Stimulated activated CD4-positive, alpha-beta T cell treated with anti-CD3 and anti-CD28 coated beads, Interleukin-15, amount 100 ng/mL, for 1 hour (primary cell): ENCODE data around the gene RPS15A.
"Not testable (repeated sequence)": the region's sequence is repeated elsewhere in the genome, so short reads cannot be mapped to it uniquely, and the experiment has no call there.

Experiments used
- DNase-seq, 2 donors: peaks; one replicate each; pipeline ENCODE4 v3.0.0-alpha.2; 2020; ENCODE audit warnings: low read depth in 1 of 2, low spot score in 1 of 2

RPS15A gene

DNA sequence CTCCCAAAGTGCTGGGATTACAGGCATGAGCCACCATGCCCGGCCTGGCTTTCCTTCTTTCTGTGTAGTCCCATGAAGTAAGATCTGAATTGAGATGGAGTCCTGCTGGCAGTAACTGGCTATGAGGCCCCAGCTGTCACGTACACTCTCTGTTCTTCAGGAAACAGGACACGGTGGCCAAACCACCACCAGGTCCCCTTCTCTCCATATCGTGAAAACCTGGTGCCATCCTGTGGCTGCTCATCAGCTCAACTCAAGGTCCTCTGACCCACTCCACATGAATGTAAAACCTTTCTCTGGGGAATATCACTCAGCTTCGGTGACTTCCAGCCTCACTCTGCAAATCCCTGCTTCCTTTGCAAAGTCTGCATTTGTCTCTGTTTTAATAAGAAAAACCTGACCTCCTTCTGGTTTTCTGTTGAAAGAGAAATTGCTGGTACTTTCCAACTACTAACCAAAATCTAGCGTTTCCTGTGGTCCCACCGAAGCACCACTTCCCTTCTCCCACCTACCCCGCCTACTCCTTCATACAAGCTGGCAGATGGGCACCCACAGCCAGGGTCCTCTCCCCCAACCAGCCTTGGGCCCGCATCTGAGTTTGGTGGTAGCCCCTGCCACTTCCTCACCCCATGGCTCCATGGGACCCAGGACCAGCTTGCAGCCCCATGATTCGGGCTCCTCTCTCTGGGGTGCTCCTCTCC, 32.0 kb downstream of the RPS15A start:
- DNase-seq = not testable (repeated sequence)

DNA sequence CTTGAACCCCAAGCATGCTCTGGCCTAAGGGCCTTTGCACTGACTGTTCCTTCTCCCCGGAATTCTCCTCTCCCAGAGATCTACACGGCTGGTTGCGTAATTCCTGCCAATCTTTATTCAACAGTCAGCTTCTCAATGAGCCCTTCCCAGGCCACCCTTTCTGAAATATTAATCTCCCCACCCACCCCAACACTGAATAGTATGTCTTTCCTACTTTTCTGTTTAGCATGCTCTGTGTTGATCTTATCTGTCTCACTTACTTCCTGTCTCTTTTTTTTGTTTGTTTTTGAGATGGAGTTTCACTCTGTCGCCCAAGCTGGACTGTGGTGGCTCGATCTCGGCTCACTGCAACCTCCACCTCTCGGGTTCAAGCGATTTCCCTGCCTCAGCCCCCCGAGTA, 33.5 kb downstream of the RPS15A start:
- not testable (repeated sequence) for DNase-seq

DNA sequence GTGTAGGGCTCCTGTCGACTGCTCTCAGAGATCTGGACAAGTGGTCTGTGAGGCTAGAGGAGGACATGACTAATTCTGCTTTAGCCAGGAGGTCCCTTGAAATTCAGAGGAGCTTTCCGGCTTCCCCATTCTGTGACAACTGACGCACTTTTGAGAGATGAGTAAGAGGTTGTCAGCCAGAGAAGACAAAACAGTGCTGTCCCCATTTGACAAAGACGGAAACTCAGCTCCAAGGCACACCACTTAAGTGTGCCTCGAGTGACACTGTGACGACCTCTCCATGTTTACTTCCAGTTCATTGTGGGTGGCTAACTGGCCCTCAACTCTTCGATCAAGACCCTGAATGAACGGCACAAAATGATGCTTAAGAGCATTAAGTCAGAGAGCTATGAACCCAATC, 47.3 kb downstream of the RPS15A start:
- DNase-seq = not testable (repeated sequence)

DNA sequence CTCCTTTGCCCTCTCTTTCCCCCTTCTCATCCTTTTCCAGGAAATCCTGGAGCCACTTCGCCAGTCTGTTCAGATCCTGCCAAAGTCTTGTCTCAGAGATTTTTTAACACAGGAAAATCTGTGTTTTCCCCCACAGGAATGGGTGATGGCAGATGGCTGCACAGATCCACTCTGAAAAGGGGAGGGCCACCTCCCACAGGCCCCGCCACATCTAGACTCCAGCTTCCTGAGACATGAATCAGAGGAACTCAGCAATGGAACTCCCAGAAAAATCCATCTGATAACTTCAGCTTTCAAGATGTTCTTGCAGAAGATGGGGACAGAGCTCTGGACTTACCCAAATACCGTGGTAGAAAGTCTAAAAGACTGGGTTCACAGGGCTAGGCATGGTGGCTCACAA, 50.1 kb downstream of the RPS15A start:
- not testable (repeated sequence) for DNase-seq

DNA sequence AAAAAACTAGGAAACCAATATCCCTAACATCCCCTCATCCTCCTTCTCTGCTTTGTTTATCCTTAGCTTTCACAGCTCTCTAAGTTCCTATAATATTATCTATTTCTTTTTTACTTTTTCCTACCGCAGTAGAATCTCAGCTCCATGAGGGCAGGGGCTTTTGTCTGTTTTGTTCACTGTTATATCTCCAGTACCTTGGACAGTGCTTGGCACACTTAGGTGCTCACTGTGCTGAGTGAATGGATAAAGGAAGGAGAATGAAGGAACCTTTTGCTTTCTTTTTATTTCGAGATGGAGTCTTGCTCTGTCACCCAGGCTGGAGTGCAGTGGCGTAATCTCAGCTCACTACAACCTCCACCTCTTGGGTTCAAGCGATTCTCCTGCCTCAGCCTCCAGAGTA, 51.4 kb downstream of the RPS15A start:
- DNase-seq = not testable (repeated sequence)

DNA sequence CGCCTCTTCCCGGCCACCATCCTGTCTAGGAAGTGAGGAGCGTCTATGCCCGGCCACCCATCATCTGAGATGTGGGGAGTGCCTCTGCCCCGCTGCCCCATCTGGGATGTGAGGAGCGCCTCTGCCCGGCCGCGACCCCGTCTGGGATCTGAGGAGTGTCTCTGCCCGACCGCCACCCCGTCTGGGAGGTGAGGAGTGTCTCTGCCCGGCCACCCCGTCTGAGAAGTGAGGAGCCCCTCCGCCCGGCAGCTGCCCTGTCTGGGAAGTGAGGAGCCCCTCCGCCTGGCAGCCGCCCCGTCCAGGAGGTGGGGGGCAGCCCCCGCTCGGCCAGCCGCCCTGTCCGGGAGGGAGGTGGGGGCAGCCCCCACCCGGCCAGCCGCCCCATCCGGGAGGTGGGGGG, 55.9 kb downstream of the RPS15A start:
- DNase-seq = not testable (repeated sequence)
